ENCODE measurements around the gene FOXJ2.
"Not testable (repeated sequence)": the region's sequence is repeated elsewhere in the genome, so short reads cannot be mapped to it uniquely, and the experiment has no call there.

Gene FOXJ2

DNA sequence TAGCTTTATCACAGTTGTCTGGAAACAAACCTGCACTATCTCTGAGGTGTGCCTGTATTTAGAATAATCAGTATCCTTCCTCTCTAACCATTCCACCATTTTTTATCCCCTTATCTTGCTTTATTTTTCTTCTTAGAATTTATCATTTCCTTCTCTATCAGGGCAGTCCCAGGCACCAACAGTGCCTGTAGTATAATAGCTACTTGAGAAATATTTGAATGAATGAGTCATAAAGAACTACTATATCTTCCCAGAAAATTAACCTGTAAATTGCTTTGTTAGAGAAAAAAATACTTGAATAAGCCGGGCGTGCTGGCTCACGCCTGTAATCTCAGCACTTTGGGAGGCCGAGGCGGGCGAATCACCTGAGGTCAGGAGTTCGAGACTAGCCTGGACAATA is 21.2 kb upstream of the FOXJ2 start:
- no peaks in the 10 kb centered on the region for H3K4me1 ChIP-seq (ENCODE audit: control insufficient read depth, insufficient read depth, low read length)
- H3K27me3 ChIP-seq (ENCODE audit: control insufficient read depth, insufficient read depth, low read length) = no peaks in the 10 kb centered on the region
- H3K4me3 ChIP-seq (ENCODE audit: low read length) = no peak overlapping the region
- H3K9ac ChIP-seq (ENCODE audit: low read length) = no peak overlapping the region
- H3K36me3 ChIP-seq (ENCODE audit: control insufficient read depth, insufficient read depth, low read length) = no peaks in the 10 kb centered on the region
- no peak overlapping the region for H3K27ac ChIP-seq (ENCODE audit: low read depth, low read length)

DNA sequence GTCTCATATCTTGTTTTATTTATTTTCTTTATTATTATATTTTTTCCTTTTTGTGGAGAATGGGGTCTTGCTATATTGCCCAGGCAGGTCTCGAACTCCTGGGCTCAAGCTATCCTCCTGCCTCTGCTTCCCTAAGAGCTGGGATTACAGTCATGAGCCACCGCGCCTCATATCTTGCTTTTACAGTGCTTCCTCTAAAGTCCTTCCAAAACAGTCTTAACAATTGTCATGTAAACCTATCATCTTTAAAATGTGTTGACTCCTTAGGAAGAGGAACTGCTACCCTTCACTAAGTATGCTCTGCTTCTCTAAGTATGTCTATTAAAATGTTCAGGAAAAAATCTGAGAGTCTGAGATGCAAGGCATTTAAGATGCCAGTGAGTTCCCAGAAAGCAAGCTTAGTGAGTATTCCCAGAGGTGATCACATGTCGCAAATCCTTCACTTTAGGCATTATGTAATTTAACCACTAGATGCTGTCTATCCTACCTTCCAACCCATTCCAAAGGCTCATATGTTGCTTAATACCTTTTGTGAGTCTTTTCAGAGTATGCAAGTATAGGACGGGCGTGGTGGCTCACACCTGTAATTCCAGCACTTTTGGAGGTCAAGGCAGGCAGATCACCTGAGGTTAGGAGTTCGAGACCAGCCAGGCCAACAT is 19.7 kb upstream of the FOXJ2 start:
- no peaks in the 10 kb centered on the region for H3K36me3 ChIP-seq (ENCODE audit: control insufficient read depth, insufficient read depth, low read length)
- no peak overlapping the region for H3K9ac ChIP-seq (ENCODE audit: low read length)
- no peak overlapping the region for H3K27ac ChIP-seq (ENCODE audit: low read depth, low read length)
- H3K27me3 ChIP-seq (ENCODE audit: control insufficient read depth, insufficient read depth, low read length) = no peaks in the 10 kb centered on the region
- no peaks in the 10 kb centered on the region for H3K4me1 ChIP-seq (ENCODE audit: control insufficient read depth, insufficient read depth, low read length)
- H3K4me3 ChIP-seq (ENCODE audit: low read length) = no peak overlapping the region

DNA sequence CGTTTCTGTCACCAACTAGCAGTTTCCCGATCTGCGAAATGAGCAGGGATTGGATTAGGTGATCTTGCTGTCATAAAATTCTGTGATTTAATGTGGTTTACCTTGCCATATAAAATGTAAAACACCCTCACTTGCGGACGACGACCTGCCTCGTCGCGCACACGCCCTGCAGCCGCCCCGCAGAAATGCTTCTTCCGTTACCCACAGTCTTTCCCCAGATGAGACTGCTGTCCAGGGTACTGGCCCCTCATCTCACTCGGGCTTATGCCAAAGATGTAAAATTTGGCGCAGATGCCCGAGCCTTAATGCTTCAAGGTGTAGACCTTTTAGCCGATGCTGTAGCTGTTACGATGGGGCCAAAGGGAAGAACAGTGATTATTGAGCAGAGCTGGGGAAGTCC is 17.7 kb upstream of the FOXJ2 start:
- H3K27me3 ChIP-seq (ENCODE audit: control insufficient read depth, insufficient read depth, low read length) = peaks cover 3% of the 10 kb centered on the region
- H3K27ac ChIP-seq (ENCODE audit: low read depth, low read length) = no peak overlapping the region

DNA sequence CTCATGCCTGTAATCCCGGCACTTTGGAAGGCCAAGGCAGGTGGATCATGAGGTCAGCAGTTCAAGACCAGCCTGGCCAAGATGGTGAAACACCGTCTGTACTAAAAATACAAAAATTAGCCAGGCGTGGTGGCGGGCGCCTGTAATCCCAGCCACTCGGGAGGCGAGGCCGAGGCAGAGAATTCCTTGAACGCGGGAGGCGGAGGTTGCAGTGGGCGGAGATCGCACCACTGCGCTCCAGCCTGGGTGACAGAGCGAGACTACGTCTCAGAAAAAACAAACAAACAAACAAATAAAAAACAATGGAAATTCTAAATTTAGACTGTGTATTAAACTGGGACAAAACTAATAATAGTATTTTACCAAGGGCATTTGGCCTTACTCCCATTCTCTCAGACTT is 14.3 kb upstream of the FOXJ2 start:
- not testable (repeated sequence) for H3K9ac ChIP-seq (ENCODE audit: low read length); H3K4me1 ChIP-seq (ENCODE audit: control insufficient read depth, insufficient read depth, low read length); H3K27ac ChIP-seq (ENCODE audit: low read depth, low read length); H3K27me3 ChIP-seq (ENCODE audit: control insufficient read depth, insufficient read depth, low read length); H3K36me3 ChIP-seq (ENCODE audit: control insufficient read depth, insufficient read depth, low read length); H3K4me3 ChIP-seq (ENCODE audit: low read length)

More for the DNA sequence above, 17.7 kb upstream of the FOXJ2 start:
- H3K4me1 ChIP-seq (ENCODE audit: control insufficient read depth, insufficient read depth, low read length) = no peaks in the 10 kb centered on the region
- no peak overlapping the region for H3K4me3 ChIP-seq (ENCODE audit: low read length)
- no peaks in the 10 kb centered on the region for H3K36me3 ChIP-seq (ENCODE audit: control insufficient read depth, insufficient read depth, low read length)
- H3K9ac ChIP-seq (ENCODE audit: low read length) = no peak overlapping the region

DNA sequence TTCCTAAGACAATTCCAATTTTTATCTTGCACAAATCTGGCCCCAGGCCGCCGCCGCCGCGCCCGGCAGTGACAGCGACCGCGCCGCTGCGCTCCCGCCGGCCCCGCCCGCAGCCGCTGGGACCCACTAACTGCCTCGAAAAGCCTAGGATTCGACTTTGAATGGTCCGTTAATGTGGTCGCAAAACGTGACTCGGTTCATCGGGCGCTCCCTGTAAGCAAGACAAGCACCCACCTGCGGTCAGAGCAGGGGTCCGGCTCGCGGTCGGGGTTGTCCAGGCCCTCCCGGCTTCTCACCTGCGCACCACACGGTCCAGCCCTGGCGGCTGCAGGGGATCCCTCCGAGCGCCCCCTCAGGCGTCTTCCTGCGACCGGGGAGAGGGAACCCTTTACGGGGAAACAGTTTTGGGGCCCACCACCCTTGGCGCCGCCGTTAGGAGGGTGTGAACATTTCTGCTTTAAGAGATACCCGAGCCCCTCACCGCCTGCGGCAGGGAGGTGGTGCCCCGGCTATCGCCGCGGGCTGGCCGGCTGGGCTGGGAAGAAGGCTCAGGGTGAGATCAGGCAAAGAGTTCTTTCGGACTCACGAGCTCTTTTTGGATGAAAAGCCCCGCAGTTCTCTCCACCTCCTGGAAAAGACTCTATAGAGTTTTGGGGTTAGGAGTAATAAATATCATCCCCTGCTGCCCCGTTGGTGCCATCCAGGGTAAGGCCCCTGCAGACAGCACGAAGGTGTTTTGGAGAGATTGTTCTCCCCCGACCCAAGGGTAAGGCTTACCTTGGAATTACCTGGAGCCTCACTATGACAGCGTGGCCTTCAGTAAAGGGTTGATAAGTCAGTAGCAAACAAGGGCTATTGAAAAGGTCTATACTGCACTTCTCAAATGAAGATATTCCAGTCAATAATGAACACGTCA is 13.6 kb upstream of the FOXJ2 start:
- peak overlapping the region; percentile 36 for H3K4me3 ChIP-seq (ENCODE audit: low read length)
- peaks cover 3% of the 10 kb centered on the region for H3K27me3 ChIP-seq (ENCODE audit: control insufficient read depth, insufficient read depth, low read length)
- H3K36me3 ChIP-seq (ENCODE audit: control insufficient read depth, insufficient read depth, low read length) = no peaks in the 10 kb centered on the region
- H3K4me1 ChIP-seq (ENCODE audit: control insufficient read depth, insufficient read depth, low read length) = no peaks in the 10 kb centered on the region
- no peak overlapping the region for H3K27ac ChIP-seq (ENCODE audit: low read depth, low read length)
- no peak overlapping the region for H3K9ac ChIP-seq (ENCODE audit: low read length)

DNA sequence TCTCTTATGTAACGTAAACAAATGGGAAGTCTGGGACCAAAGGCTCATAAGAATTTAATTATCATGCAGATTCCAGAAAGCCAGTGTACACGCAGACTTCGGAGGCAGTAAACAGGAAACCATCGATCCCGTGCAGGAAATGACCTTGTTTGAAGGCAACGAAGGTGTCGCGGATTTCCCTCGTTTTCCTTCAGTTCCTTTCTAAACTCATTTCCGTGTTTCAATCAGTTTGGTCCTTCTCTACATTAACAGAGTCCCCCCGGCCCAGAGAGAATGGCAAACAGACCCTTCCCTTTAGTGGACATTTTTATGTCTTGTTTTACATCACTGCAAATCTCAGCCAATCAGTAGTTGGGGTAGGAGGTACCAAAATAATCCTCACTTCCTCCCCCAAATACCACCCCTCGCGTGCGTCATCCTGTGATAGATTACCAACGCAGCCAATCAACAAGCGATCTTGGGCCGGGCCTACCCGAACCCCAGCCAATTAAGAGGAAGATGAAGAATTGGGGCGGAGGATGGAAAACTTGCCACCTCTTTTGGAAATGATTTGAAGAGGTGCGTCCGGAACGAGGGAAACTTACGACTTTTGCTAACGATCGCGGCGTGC is 6.1 kb upstream of the FOXJ2 start:
- no peaks in the 10 kb centered on the region for H3K36me3 ChIP-seq (ENCODE audit: control insufficient read depth, insufficient read depth, low read length)
- no peaks in the 10 kb centered on the region for H3K4me1 ChIP-seq (ENCODE audit: control insufficient read depth, insufficient read depth, low read length)
- peak overlapping the region; percentile 100 for H3K27ac ChIP-seq (ENCODE audit: low read depth, low read length)
- peak overlapping the region; percentile 77 for H3K9ac ChIP-seq (ENCODE audit: low read length)
- H3K4me3 ChIP-seq (ENCODE audit: low read length) = peak overlapping the region; percentile 78
- H3K27me3 ChIP-seq (ENCODE audit: control insufficient read depth, insufficient read depth, low read length) = no peaks in the 10 kb centered on the region

DNA sequence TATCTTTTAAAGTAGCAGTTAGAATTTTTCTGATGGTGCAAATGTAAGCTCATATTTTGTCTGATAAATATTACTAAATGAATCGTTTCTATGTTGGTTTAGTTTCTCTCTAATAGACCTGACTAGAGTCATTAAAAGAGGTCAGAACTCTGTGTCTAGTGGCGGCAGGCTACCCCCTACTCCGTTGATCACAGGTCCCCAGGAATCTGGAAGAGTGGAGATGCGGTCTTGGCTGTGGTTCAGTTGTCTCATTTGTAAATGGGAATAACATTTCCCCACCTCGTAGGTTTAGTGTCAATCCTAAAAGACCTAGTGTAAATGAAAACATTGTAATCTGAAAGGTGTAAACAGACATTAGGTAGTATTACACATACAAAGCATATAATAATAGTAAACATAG is 4.7 kb upstream of the FOXJ2 start:
- no peaks in the 10 kb centered on the region for H3K4me1 ChIP-seq (ENCODE audit: control insufficient read depth, insufficient read depth, low read length)
- no peak overlapping the region for H3K9ac ChIP-seq (ENCODE audit: low read length)
- no peak overlapping the region for H3K27ac ChIP-seq (ENCODE audit: low read depth, low read length)
- H3K4me3 ChIP-seq (ENCODE audit: low read length) = no peak overlapping the region
- H3K36me3 ChIP-seq (ENCODE audit: control insufficient read depth, insufficient read depth, low read length) = no peaks in the 10 kb centered on the region
- no peaks in the 10 kb centered on the region for H3K27me3 ChIP-seq (ENCODE audit: control insufficient read depth, insufficient read depth, low read length)

DNA sequence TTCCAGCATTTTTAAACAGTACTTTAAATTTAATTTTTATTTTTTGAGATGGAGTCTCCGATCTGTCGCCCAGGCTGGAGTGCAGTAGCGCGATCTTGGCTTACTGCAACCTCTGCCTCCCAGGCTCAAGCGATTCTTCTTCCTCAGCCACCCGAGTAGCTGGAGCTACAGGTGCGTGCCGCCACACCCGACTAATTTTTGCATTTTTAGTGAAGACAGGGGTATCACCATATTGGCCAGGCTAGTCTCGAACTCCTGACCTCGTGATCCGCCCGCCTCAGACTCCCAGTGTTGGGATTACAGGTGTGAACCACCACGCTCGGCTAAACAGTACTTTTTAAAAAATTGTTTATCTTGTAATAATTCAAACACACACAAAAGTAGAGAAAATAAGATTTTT is 4.2 kb upstream of the FOXJ2 start:
- Histone ChIP-seq H3K27ac (ENCODE audit: low read depth, low read length) (no peak overlapping the region), H3K27me3 (ENCODE audit: control insufficient read depth, insufficient read depth, low read length) (no peaks in the 10 kb centered on the region), H3K9ac (ENCODE audit: low read length) (no peak overlapping the region), H3K4me3 (ENCODE audit: low read length) (no peak overlapping the region), H3K4me1 (ENCODE audit: control insufficient read depth, insufficient read depth, low read length) (no peaks in the 10 kb centered on the region), H3K36me3 (ENCODE audit: control insufficient read depth, insufficient read depth, low read length) (no peaks in the 10 kb centered on the region)

DNA sequence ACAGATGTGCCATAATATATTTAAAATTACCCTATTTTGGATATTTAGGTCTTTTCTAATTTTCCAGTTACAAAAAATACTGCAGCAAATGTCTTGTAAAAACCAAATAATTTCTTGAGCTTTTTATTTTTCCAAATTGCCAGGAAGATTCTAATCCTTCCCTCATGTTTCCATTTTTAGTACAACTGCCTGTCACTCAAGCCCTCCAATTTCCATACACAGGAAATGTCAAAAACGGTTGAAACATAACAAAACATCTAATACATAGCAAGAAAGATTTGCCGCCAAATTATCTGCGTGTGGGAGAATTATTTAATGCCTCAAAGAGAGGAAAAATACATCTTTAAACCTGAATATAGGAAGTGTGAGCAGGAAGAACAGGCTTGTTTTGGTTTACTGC is 2.3 kb upstream of the FOXJ2 start:
- Histone ChIP-seq H3K27ac (ENCODE audit: low read depth, low read length) (no peak overlapping the region), H3K9ac (ENCODE audit: low read length) (no peak overlapping the region), H3K27me3 (ENCODE audit: control insufficient read depth, insufficient read depth, low read length) (no peaks in the 10 kb centered on the region), H3K4me1 (ENCODE audit: control insufficient read depth, insufficient read depth, low read length) (peaks cover 16% of the 10 kb centered on the region), H3K36me3 (ENCODE audit: control insufficient read depth, insufficient read depth, low read length) (no peaks in the 10 kb centered on the region), H3K4me3 (ENCODE audit: low read length) (no peak overlapping the region)

DNA sequence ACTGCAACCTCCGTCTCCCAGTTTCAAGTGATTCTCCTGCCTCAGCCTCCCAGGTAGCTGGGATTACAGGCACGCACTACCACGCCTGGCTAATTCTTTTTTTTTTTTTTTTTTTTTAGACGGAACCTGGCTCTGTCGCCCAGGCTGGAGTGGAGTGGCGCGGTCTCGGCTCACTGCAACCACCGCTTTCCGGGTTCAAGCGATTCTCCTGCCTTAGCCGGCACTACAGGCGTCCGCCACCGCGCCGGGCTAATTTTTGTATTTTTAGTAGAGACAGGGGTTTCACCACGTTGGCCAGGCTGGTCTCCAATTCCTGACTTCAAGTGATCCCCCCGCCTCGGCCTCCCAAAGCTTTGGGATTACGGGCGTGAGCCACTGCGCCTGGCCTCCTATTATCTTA is 1.5 kb upstream of the FOXJ2 start:
- Histone ChIP-seq H3K4me1 (ENCODE audit: control insufficient read depth, insufficient read depth, low read length) (peaks cover 21% of the 10 kb centered on the region), H3K27ac (ENCODE audit: low read depth, low read length) (peak overlapping the region; percentile 97)
- H3K36me3 ChIP-seq (ENCODE audit: control insufficient read depth, insufficient read depth, low read length); H3K4me3 ChIP-seq (ENCODE audit: low read length); H3K9ac ChIP-seq (ENCODE audit: low read length); H3K27me3 ChIP-seq (ENCODE audit: control insufficient read depth, insufficient read depth, low read length): not testable (repeated sequence)

DNA sequence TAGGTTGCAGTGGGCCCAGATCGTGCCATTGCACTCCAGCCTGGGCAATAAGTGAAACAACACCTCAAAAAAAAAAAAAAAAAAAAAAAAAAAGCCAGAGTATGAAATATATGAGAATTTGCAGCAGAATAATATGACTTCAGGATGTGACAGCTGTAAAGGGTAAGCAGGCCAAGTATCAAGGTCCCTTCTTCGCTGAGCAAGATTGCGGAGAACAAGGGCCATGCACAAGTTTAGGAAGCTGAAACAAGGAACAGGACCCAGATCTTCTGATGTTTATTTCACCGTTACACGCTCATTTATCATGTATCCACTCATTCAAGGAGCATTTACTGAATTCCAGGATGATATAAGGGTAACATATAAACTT is 659 bp upstream of the FOXJ2 start:
- H3K4me1 ChIP-seq (ENCODE audit: control insufficient read depth, insufficient read depth, low read length) = peaks cover 26% of the 10 kb centered on the region
- H3K27me3 ChIP-seq (ENCODE audit: control insufficient read depth, insufficient read depth, low read length) = no peaks in the 10 kb centered on the region
- no peaks in the 10 kb centered on the region for H3K36me3 ChIP-seq (ENCODE audit: control insufficient read depth, insufficient read depth, low read length)
- H3K27ac ChIP-seq (ENCODE audit: low read depth, low read length) = peak overlapping the region; percentile 97
- H3K4me3 ChIP-seq (ENCODE audit: low read length) = peak overlapping the region; percentile 64
- H3K9ac ChIP-seq (ENCODE audit: low read length) = peak overlapping the region; percentile 59

DNA sequence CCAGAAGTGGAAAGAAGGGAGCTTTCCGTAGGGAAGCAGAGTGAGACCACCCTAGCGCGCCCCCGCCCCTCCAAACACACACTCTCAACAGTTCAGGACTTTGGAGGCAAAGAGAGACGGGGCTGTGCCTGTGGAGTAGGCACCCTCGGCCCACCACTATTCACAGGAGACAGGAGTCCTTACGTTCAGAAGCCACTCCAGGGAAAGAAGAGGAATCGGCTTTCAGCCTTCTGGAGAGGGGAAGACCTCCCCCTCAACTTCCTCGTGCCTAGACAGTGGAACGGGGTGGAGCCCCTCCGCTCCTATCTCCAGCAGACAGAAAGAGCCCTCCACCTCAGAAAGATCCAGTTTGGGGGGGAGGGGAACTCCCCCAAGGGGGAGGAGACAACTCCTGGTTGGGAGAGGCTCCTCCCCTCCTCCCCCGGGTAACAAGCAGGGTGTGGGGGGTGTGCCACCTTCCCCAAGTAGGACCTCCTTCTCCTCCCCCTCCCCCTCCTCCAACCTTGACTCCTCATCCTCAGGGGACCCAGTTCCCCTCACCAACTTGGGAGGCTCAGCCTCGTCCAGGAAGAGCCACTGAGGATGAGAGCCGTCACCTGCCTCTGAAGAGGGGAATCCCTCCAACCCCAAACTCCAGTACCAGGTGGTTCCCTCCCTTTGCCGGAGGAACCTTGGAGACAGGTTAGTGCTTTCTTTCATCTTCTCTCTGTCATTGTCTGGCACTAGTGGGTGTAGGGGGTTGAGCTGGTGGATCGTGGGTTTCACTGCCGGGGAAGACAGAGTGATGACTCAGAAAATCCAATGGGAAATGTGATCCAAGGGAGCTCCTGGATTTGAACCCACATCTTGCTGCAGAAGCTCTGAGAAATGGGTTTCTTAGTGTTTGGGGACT is 883 bp downstream of the FOXJ2 start:
- H3K9ac ChIP-seq (ENCODE audit: low read length) = peak overlapping the region; percentile 98
- H3K4me3 ChIP-seq (ENCODE audit: low read length) = peak overlapping the region; percentile 95
- H3K4me1 ChIP-seq (ENCODE audit: control insufficient read depth, insufficient read depth, low read length) = peaks cover 36% of the 10 kb centered on the region
- H3K27me3 ChIP-seq (ENCODE audit: control insufficient read depth, insufficient read depth, low read length) = no peaks in the 10 kb centered on the region
- peak overlapping the region; percentile 97 for H3K27ac ChIP-seq (ENCODE audit: low read depth, low read length)
- H3K36me3 ChIP-seq (ENCODE audit: control insufficient read depth, insufficient read depth, low read length) = no peaks in the 10 kb centered on the region

Data from rectal smooth muscle tissue (tissue), 1 donor.